GM23338 (cell line): ENCODE measurements around the gene CACNA1C. TPM values are rescaled to one million over a fixed set of nuclear protein-coding genes. Genes with fewer than 3 reads are reported as not detected.

Experiments used
- ATAC-seq: fragments of 200-7000 bp; cut with Tn5 transposase; 3 replicates; pipeline ENCODE4 v1.9.1; 2020
- DNase-seq: peaks from one replicate; pipeline ENCODE4 v3.0.0-alpha.2; 2015; ENCODE audit warnings: low spot score
- H2AFZ ChIP-seq: fragments of 200-600 bp; sonication (generic); 2 replicates; pipeline ENCODE4 v1.8.0; 2016; ENCODE audit warnings: antibody characterized with exemption, mild to moderate bottlenecking, moderate library complexity
- H3F3A ChIP-seq: fragments of 200-600 bp; sonication (generic); replicated peaks from 2 replicates; pipeline ENCODE4 v1.8.0; 2017; ENCODE audit warnings: antibody characterized with exemption, mixed run types, low read depth
- H3K27ac ChIP-seq: fragments of 200-600 bp; sonication (generic); 2 replicates; pipeline ENCODE4 v1.6.1; 2016; ENCODE audit warnings: low read depth
- H3K27me3 ChIP-seq: fragments of 200-600 bp; sonication (generic); 2 replicates; pipeline ENCODE4 v1.8.0; 2016; ENCODE audit warnings: mild to moderate bottlenecking, mixed run types, moderate library complexity; ENCODE audit not compliant: insufficient read depth
- H3K36me3 ChIP-seq: fragments of 200-600 bp; sonication (generic); 2 replicates; pipeline ENCODE4 v1.8.0; 2016; ENCODE audit warnings: mild to moderate bottlenecking; ENCODE audit not compliant: insufficient read depth
- H3K4me1 ChIP-seq: fragments of 200-600 bp; sonication (generic); 2 replicates; pipeline ENCODE4 v1.8.0; 2016; ENCODE audit warnings: mild to moderate bottlenecking, moderate library complexity; ENCODE audit not compliant: insufficient read depth
- H3K4me2 ChIP-seq: fragments of 200-600 bp; sonication (generic); 2 replicates; pipeline ENCODE4 v1.7.1; 2017; ENCODE audit warnings: mixed run types
- H3K4me3 ChIP-seq: fragments of 200-600 bp; sonication (generic); 2 replicates; pipeline ENCODE4 v1.6.1; 2016; ENCODE audit warnings: mixed run types
- H3K79me2 ChIP-seq: fragments of 200-600 bp; sonication (generic); replicated peaks from 2 replicates; pipeline ENCODE4 v1.8.0; 2017; ENCODE audit warnings: mild to moderate bottlenecking; ENCODE audit not compliant: insufficient read depth
- H3K9me2 ChIP-seq: fragments of 200-600 bp; sonication (generic); 2 replicates; pipeline ENCODE4 v1.8.0; 2017; ENCODE audit not compliant: insufficient read depth
- H4K20me1 ChIP-seq: fragments of 200-600 bp; sonication (generic); replicated peaks from 2 replicates; pipeline ENCODE4 v1.8.0; 2017; ENCODE audit warnings: mild to moderate bottlenecking; ENCODE audit not compliant: insufficient read depth
- H3K27ac Mint-ChIP-seq: 2 replicates; pipeline ENCODE4 v1.8.0; 2020; ENCODE audit warnings: inconsistent platforms, mild to moderate bottlenecking, moderate library complexity, mixed read lengths
- H3K27me3 Mint-ChIP-seq: 3 replicates; pipeline ENCODE4 v1.8.0; 2022; ENCODE audit warnings: low read depth, mild to moderate bottlenecking, moderate library complexity, mixed read lengths, inconsistent platforms; ENCODE audit not compliant: insufficient read depth, poor library complexity
- H3K36me3 Mint-ChIP-seq: 3 replicates; pipeline ENCODE4 v1.8.0; 2021; ENCODE audit warnings: low read depth, mild to moderate bottlenecking, inconsistent platforms, moderate library complexity, mixed read lengths
- H3K4me1 Mint-ChIP-seq: 3 replicates; pipeline ENCODE4 v1.8.0; 2020; ENCODE audit warnings: mild to moderate bottlenecking, inconsistent platforms, mixed read lengths
- H3K4me3 Mint-ChIP-seq: 3 replicates; pipeline ENCODE4 v1.8.0; 2021; ENCODE audit warnings: moderate library complexity, mild to moderate bottlenecking, inconsistent platforms, mixed read lengths
- H3K9me3 Mint-ChIP-seq: 3 replicates; pipeline ENCODE4 v1.8.0; 2020; ENCODE audit warnings: moderate library complexity, mild to moderate bottlenecking, inconsistent platforms, mixed read lengths
- CREB1 ChIP-seq: fragments of 250-450 bp; sonication (Bioruptor Pico); IDR thresholded peaks from 2 replicates; pipeline ENCODE4 v1.5.0; 2020; ENCODE audit warnings: low read depth, mild to moderate bottlenecking, moderate library complexity
- CTCF ChIP-seq, 2 experiments: fragments of 200-600 bp in 1 of 2; sonication (generic) in 1 of 2; conservative IDR thresholded peaks; 2 replicates each; pipeline versions ENCODE4 v1.5.1 to v1.6.1; 2016 to 2017; ENCODE audit warnings: antibody characterized with exemption in 2 of 2, low read depth in 2 of 2, mild to moderate bottlenecking in 2 of 2, moderate library complexity in 1 of 2
- EZH2 ChIP-seq: fragments of 200-600 bp; sonication (generic); IDR thresholded peaks from one replicate; pipeline ENCODE4 v1.8.0; 2017; ENCODE audit warnings: antibody characterized with exemption, mild to moderate bottlenecking, low read depth; ENCODE audit not compliant: unreplicated experiment
- EZH2phosphoT487 ChIP-seq: fragments of 200-600 bp; sonication (generic); IDR thresholded peaks from one replicate; pipeline ENCODE4 v1.8.1; 2018; ENCODE audit warnings: antibody characterized with exemption; ENCODE audit not compliant: unreplicated experiment
- JUNB ChIP-seq: IDR thresholded peaks from one replicate; pipeline ENCODE4 v1.6.1; 2016; ENCODE audit warnings: antibody characterized with exemption; ENCODE audit not compliant: unreplicated experiment
- NANOG ChIP-seq: IDR thresholded peaks from 2 replicates; pipeline ENCODE4 v1.6.1; 2016; ENCODE audit warnings: antibody characterized with exemption, borderline replicate concordance
- POLR2AphosphoS5 ChIP-seq: IDR thresholded peaks from 2 replicates; pipeline ENCODE4 v1.6.1; 2016; ENCODE audit warnings: antibody characterized with exemption, low read depth
- STAT1 ChIP-seq: IDR thresholded peaks from one replicate; pipeline ENCODE4 v1.6.1; 2016; ENCODE audit warnings: antibody characterized with exemption; ENCODE audit not compliant: unreplicated experiment
- ZNF331 ChIP-seq: fragments of 250-450 bp; sonication (Bioruptor Pico); IDR thresholded peaks from 2 replicates; pipeline ENCODE4 v1.5.0; 2020; ENCODE audit warnings: low read depth, mild to moderate bottlenecking, moderate library complexity
- polyA plus RNA-seq: library from polyadenylated mRNA; unstranded; fragments of >200 nt; fragmentation: Nextera tagmentation; extraction: Ambion mirVana; gene quantifications from 2 replicates; pipeline ENCODE4 v1.2.1, GENCODE V29; 2016
- total RNA-seq: library from RNA; depleted of rRNA; stranded (reverse); fragments of >200 nt; shearing (Covaris generic); gene quantifications from 2 replicates; pipeline ENCODE4 v1.2.3, GENCODE V29; 2014
- TF ChIP-seq, protein P1 (sequence below): IDR thresholded peaks from one replicate; pipeline ENCODE4 v1.6.1; 2018; ENCODE audit warnings: antibody characterized with exemption; ENCODE audit not compliant: unreplicated experiment
- TF ChIP-seq, protein P2 (sequence below): fragments of 250-450 bp; sonication (Bioruptor Pico); IDR thresholded peaks from 2 replicates; pipeline ENCODE4 v1.5.0; 2020; ENCODE audit warnings: mild to moderate bottlenecking, moderate library complexity
- TF ChIP-seq, protein P3 (sequence below): IDR thresholded peaks from 2 replicates; pipeline ENCODE4 v1.6.1; 2016; ENCODE audit warnings: antibody characterized with exemption

CACNA1C gene
- total and polyA plus RNA-seq, 2 experiments from 2014 or later, result 0.78 to 2.1 TPM

DNA sequence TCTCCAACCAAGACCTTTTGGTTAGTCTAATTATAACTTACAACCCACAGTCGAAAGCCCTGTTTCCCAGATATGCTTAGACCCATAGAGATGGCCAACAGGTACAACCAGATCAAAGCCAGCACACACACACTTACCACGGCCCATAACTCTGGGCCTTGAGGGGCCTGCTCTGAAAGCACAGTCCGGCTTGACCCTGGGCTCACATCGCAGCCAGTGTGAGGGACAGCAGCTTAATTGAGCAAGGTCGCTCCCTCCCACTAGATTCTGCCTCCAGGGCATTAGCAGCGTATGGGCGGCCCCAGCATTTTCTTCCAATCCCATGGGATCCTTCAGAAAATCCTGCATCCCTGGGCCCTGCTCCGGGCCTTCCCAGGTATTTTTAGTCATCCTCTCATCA, 584.6 kb downstream of the CACNA1C start (continued):
- TF ChIP-seq, protein P1, sequence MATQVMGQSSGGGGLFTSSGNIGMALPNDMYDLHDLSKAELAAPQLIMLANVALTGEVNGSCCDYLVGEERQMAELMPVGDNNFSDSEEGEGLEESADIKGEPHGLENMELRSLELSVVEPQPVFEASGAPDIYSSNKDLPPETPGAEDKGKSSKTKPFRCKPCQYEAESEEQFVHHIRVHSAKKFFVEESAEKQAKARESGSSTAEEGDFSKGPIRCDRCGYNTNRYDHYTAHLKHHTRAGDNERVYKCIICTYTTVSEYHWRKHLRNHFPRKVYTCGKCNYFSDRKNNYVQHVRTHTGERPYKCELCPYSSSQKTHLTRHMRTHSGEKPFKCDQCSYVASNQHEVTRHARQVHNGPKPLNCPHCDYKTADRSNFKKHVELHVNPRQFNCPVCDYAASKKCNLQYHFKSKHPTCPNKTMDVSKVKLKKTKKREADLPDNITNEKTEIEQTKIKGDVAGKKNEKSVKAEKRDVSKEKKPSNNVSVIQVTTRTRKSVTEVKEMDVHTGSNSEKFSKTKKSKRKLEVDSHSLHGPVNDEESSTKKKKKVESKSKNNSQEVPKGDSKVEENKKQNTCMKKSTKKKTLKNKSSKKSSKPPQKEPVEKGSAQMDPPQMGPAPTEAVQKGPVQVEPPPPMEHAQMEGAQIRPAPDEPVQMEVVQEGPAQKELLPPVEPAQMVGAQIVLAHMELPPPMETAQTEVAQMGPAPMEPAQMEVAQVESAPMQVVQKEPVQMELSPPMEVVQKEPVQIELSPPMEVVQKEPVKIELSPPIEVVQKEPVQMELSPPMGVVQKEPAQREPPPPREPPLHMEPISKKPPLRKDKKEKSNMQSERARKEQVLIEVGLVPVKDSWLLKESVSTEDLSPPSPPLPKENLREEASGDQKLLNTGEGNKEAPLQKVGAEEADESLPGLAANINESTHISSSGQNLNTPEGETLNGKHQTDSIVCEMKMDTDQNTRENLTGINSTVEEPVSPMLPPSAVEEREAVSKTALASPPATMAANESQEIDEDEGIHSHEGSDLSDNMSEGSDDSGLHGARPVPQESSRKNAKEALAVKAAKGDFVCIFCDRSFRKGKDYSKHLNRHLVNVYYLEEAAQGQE, result no peak

GRCh38 chr12:2638273-2639019, 585.7 kb downstream of the CACNA1C start:
- no peak overlapping the region for H3K27ac Mint-ChIP-seq
- peak; percentile 52 for ATAC-seq
- TF ChIP-seq, protein P2, sequence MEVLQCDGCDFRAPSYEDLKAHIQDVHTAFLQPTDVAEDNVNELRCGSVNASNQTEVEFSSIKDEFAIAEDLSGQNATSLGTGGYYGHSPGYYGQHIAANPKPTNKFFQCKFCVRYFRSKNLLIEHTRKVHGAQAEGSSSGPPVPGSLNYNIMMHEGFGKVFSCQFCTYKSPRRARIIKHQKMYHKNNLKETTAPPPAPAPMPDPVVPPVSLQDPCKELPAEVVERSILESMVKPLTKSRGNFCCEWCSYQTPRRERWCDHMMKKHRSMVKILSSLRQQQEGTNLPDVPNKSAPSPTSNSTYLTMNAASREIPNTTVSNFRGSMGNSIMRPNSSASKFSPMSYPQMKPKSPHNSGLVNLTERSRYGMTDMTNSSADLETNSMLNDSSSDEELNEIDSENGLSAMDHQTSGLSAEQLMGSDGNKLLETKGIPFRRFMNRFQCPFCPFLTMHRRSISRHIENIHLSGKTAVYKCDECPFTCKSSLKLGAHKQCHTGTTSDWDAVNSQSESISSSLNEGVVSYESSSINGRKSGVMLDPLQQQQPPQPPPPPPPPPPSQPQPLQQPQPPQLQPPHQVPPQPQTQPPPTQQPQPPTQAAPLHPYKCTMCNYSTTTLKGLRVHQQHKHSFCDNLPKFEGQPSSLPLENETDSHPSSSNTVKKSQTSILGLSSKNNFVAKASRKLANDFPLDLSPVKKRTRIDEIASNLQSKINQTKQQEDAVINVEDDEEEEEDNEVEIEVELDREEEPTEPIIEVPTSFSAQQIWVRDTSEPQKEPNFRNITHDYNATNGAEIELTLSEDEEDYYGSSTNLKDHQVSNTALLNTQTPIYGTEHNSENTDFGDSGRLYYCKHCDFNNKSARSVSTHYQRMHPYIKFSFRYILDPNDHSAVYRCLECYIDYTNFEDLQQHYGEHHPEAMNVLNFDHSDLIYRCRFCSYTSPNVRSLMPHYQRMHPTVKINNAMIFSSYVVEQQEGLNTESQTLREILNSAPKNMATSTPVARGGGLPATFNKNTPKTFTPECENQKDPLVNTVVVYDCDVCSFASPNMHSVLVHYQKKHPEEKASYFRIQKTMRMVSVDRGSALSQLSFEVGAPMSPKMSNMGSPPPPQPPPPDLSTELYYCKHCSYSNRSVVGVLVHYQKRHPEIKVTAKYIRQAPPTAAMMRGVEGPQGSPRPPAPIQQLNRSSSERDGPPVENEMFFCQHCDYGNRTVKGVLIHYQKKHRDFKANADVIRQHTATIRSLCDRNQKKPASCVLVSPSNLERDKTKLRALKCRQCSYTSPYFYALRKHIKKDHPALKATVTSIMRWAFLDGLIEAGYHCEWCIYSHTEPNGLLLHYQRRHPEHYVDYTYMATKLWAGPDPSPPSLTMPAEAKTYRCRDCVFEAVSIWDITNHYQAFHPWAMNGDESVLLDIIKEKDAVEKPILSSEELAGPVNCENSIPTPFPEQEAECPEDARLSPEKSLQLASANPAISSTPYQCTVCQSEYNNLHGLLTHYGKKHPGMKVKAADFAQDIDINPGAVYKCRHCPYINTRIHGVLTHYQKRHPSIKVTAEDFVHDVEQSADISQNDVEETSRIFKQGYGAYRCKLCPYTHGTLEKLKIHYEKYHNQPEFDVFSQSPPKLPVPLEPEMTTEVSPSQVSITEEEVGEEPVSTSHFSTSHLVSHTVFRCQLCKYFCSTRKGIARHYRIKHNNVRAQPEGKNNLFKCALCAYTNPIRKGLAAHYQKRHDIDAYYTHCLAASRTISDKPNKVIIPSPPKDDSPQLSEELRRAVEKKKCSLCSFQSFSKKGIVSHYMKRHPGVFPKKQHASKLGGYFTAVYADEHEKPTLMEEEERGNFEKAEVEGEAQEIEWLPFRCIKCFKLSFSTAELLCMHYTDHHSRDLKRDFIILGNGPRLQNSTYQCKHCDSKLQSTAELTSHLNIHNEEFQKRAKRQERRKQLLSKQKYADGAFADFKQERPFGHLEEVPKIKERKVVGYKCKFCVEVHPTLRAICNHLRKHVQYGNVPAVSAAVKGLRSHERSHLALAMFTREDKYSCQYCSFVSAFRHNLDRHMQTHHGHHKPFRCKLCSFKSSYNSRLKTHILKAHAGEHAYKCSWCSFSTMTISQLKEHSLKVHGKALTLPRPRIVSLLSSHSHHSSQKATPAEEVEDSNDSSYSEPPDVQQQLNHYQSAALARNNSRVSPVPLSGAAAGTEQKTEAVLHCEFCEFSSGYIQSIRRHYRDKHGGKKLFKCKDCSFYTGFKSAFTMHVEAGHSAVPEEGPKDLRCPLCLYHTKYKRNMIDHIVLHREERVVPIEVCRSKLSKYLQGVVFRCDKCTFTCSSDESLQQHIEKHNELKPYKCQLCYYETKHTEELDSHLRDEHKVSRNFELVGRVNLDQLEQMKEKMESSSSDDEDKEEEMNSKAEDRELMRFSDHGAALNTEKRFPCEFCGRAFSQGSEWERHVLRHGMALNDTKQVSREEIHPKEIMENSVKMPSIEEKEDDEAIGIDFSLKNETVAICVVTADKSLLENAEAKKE, result no peak
- TF ChIP-seq POLR2AphosphoS5 (no peak), NANOG (no peak), JUNB (no peak), ZNF331 (CRISPR knock-in tag) (no peak), CTCF (conservative IDR thresholded peaks at IDR 0.05; ENCODE audit: low read depth in 2 of 2) (no peak), STAT1 (no peak), CREB1 (CRISPR knock-in tag) (no peak), EZH2 (no peak), EZH2phosphoT487 (no peak)
- TF ChIP-seq, protein P3, sequence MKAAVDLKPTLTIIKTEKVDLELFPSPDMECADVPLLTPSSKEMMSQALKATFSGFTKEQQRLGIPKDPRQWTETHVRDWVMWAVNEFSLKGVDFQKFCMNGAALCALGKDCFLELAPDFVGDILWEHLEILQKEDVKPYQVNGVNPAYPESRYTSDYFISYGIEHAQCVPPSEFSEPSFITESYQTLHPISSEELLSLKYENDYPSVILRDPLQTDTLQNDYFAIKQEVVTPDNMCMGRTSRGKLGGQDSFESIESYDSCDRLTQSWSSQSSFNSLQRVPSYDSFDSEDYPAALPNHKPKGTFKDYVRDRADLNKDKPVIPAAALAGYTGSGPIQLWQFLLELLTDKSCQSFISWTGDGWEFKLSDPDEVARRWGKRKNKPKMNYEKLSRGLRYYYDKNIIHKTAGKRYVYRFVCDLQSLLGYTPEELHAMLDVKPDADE, result no peak

More at GRCh38 chr12:2638273-2639019, 585.7 kb downstream of the CACNA1C start:
- DNase-seq, result peak; percentile 37
- H3F3A ChIP-seq, result no peaks in the 10 kb centered on the region
- no peaks in the 10 kb centered on the region for H3K79me2 ChIP-seq
- H4K20me1 ChIP-seq, result no peaks in the 10 kb centered on the region
- H3K27me3 ChIP-seq, result no peaks in the 10 kb centered on the region
- no peaks in the 10 kb centered on the region for H3K36me3 ChIP-seq
- Mint-ChIP-seq H3K9me3 (no peaks in the 10 kb centered on the region; the same call in 2 of the 3 replicates), H3K4me1 (peaks cover 34% of the 10 kb centered on the region), H3K36me3 (no peaks in the 10 kb centered on the region), H3K4me3 (no peak overlapping the region), H3K27me3 (peaks cover 3% of the 10 kb centered on the region)
- H2AFZ ChIP-seq, result no peak overlapping the region; the same call in 1 of the 2 replicates
- H3K9me2 ChIP-seq, result peaks cover 4% of the 10 kb centered on the region; the same call in 1 of the 2 replicates
- H3K4me3 ChIP-seq, result no peak overlapping the region
- H3K27ac ChIP-seq, result no peak overlapping the region
- peaks cover 13% of the 10 kb centered on the region; the same call in 1 of the 2 replicates for H3K4me1 ChIP-seq
- no peak overlapping the region for H3K4me2 ChIP-seq
